22Rv1 (cell line): ENCODE data around the gene CPT2.

Source experiments
- H3K27ac ChIP-seq: fragments of 450-650 bp; 2 replicates; pipeline ENCODE4 v1.5.1; 2017
- CTCF ChIP-seq: fragments of 450-650 bp; IDR thresholded peaks from 2 replicates; pipeline ENCODE4 v1.5.1; 2017; ENCODE audit warnings: mild to moderate bottlenecking
- ZFX ChIP-seq: fragments of 450-650 bp; IDR thresholded peaks from 2 replicates; pipeline ENCODE4 v1.6.1; 2017; ENCODE audit warnings: antibody characterized with exemption, borderline replicate concordance

Gene CPT2

GRCh38 chr1:53206735-53207379 is 10.2 kb downstream of the CPT2 start:
- no peak overlapping the region for H3K27ac ChIP-seq
- TF ChIP-seq ZFX, result no peak
- no peak for TF ChIP-seq CTCF

GRCh38 chr1:53207726-53208125 is 11.1 kb downstream of the CPT2 start:
- TF ChIP-seq CTCF (no peak), ZFX (no peak)
- H3K27ac ChIP-seq, result no peak overlapping the region

GRCh38 chr1:53210352-53210751 is 13.7 kb downstream of the CPT2 start:
- H3K27ac ChIP-seq, result no peak overlapping the region
- no peak for TF ChIP-seq ZFX
- no peak for TF ChIP-seq CTCF

GRCh38 chr1:53210954-53211353 is 14.3 kb downstream of the CPT2 start:
- no peak for TF ChIP-seq CTCF
- no peak overlapping the region for H3K27ac ChIP-seq

- TF ChIP-seq ZFX (no peak), CTCF (no peak)
Measured at GRCh38 chr1:53214376-53214940, 17.8 kb downstream of the CPT2 start.

GRCh38 chr1:53218201-53218600 is 21.6 kb downstream of the CPT2 start:
- TF ChIP-seq ZFX (no peak), CTCF (no peak)

More at GRCh38 chr1:53214376-53214940, 17.8 kb downstream of the CPT2 start:
- H3K27ac ChIP-seq, result no peak overlapping the region

GRCh38 chr1:53219711-53220110 is 23.1 kb downstream of the CPT2 start:
- no peak for TF ChIP-seq ZFX
- TF ChIP-seq CTCF, result no peak
- peak overlapping the region; percentile 93 for H3K27ac ChIP-seq

More at GRCh38 chr1:53218201-53218600, 21.6 kb downstream of the CPT2 start:
- no peak overlapping the region for H3K27ac ChIP-seq
